Measurements from ENCODE around the gene PTPRC. TPM values are rescaled to one million over a fixed set of nuclear protein-coding genes. Genes with fewer than 3 reads are reported as not detected.

Gene PTPRC
- total RNA-seq, 1 experiment from 2014 or later = 0.11 TPM

- DNase-seq = no peak
- no peaks in the 10 kb centered on the region for H3F3A ChIP-seq (ENCODE audit: low read length, unreplicated experiment)
- H3K9ac ChIP-seq (ENCODE audit: low read length) = no peak overlapping the region
- H3K9me3 ChIP-seq (ENCODE audit: low read length) = no peaks in the 10 kb centered on the region
- no TSS peak for BruUV-seq (replicated peaks)
- no peak for ATAC-seq
- no peak overlapping the region for H3K4me2 ChIP-seq (ENCODE audit: low read length)
- no peak overlapping the region for H2AFZ ChIP-seq (ENCODE audit: low read length)
- H3K27ac ChIP-seq (ENCODE audit: low read length) = no peak overlapping the region
- no peaks in the 10 kb centered on the region for H3K79me2 ChIP-seq (ENCODE audit: low read length)
- no peaks in the 10 kb centered on the region for H3K36me3 ChIP-seq (ENCODE audit: low read depth, low read length)
- TF ChIP-seq EZH2phosphoT487 (IDR thresholded peaks at IDR 0.05; ENCODE audit: borderline replicate concordance, low read length) (no peak), EZH2 (IDR thresholded peaks at IDR 0.05; ENCODE audit: low read length, unreplicated experiment) (no peak), CTCF (conservative IDR thresholded peaks at IDR 0.05; ENCODE audit: low read depth, low read length) (no peak)
- no peak overlapping the region for H3K4me3 ChIP-seq (ENCODE audit: low read length)
- no peaks in the 10 kb centered on the region for H4K20me1 ChIP-seq (ENCODE audit: low read length)
- H3K27me3 ChIP-seq (ENCODE audit: low read length) = no peaks in the 10 kb centered on the region
- H3K4me1 ChIP-seq (ENCODE audit: insufficient read depth, low read length) = peaks cover 26% of the 10 kb centered on the region
- CTCF ChIA-PET = no interaction called here
- H3K9me2 ChIP-seq (replicated peaks; ENCODE audit: low read length) = no peaks in the 10 kb centered on the region
- intact Hi-C loops (cut with micrococcal nuclease) = no loop called here
- POLR2A ChIA-PET (ENCODE audit: unreplicated experiment) = no interaction called here
These were observed 70.1 kb downstream of the PTPRC start for GRCh38 chr1:198708761-198709525.

DNA sequence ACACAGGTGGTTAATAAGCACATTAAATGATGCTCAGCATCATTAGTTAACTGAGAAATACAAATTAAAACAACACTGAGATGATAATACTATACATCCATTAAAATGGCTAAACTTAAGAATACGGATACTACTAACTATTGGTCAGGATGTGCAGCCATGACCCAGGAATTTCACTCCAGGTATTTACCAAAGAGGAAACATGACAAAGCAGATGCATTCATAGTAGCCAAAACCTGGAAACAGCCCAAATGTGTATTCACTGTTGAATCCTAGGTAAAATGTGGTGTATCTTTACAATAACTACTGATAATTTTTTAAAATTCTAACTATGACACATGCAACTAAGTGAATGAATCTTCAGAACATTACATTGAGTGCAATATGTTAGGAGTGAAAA lies 73.0 kb downstream of the PTPRC start:
- ChIA-PET POLR2A (ENCODE audit: unreplicated experiment) (no interaction called here), CTCF (no interaction called here)
- DNase-seq (peak; percentile 71), ATAC-seq (peak; percentile 48; the same call in 1 of the 2 replicates)
- Histone ChIP-seq H3K9ac (ENCODE audit: low read length) (no peak overlapping the region), H3K36me3 (ENCODE audit: low read depth, low read length) (no peaks in the 10 kb centered on the region), H3K27ac (ENCODE audit: low read length) (no peak overlapping the region), H4K20me1 (ENCODE audit: low read length) (no peaks in the 10 kb centered on the region), H3K4me2 (ENCODE audit: low read length) (0 out of 2 replicates have a peak overlapping the region, but pooled peaks have one; percentile 7), H3K9me2 (replicated peaks; ENCODE audit: low read length) (no peaks in the 10 kb centered on the region), H3K27me3 (ENCODE audit: low read length) (no peaks in the 10 kb centered on the region), H2AFZ (ENCODE audit: low read length) (no peak overlapping the region), H3K4me1 (ENCODE audit: insufficient read depth, low read length) (peaks cover 26% of the 10 kb centered on the region), H3K9me3 (ENCODE audit: low read length) (no peaks in the 10 kb centered on the region), H3K4me3 (ENCODE audit: low read length) (no peak overlapping the region), H3F3A (ENCODE audit: low read length, unreplicated experiment) (no peaks in the 10 kb centered on the region), H3K79me2 (ENCODE audit: low read length) (no peaks in the 10 kb centered on the region)
- TF ChIP-seq EZH2phosphoT487 (IDR thresholded peaks at IDR 0.05; ENCODE audit: borderline replicate concordance, low read length) (no peak), CTCF (conservative IDR thresholded peaks at IDR 0.05; ENCODE audit: low read depth, low read length) (no peak), EZH2 (IDR thresholded peaks at IDR 0.05; ENCODE audit: low read length, unreplicated experiment) (no peak)
- intact Hi-C loops (cut with micrococcal nuclease) = no loop called here
- BruUV-seq (replicated peaks) = no TSS peak

GRCh38 chr1:198713081-198713480 lies 74.2 kb downstream of the PTPRC start:
- BruUV-seq (replicated peaks) = no TSS peak
- no peaks in the 10 kb centered on the region for H3K27me3 ChIP-seq (ENCODE audit: low read length)
- H2AFZ ChIP-seq (ENCODE audit: low read length) = no peak overlapping the region
- no peak overlapping the region for H3K4me3 ChIP-seq (ENCODE audit: low read length)
- H3K36me3 ChIP-seq (ENCODE audit: low read depth, low read length) = no peaks in the 10 kb centered on the region
- TF ChIP-seq EZH2phosphoT487 (IDR thresholded peaks at IDR 0.05; ENCODE audit: borderline replicate concordance, low read length) (no peak), EZH2 (IDR thresholded peaks at IDR 0.05; ENCODE audit: low read length, unreplicated experiment) (no peak), CTCF (conservative IDR thresholded peaks at IDR 0.05; ENCODE audit: low read depth, low read length) (no peak)
- ATAC-seq (peak; percentile 76), DNase-seq (peak; percentile 61)
- H3K4me2 ChIP-seq (ENCODE audit: low read length) = peak overlapping the region; percentile 31; the same call in 1 of the 2 replicates
- ChIA-PET POLR2A (ENCODE audit: unreplicated experiment) (interaction anchor here (0.7 kb wide), 1 partner anchor 61 kb away, joined by 19 read pairs; no protein-coding TSS in a partner anchor), CTCF (interaction anchor here (0.5 kb wide), 1 partner anchor 511 kb away, joined by 3 read pairs; no protein-coding TSS in a partner anchor)
- no peaks in the 10 kb centered on the region for H3K9me3 ChIP-seq (ENCODE audit: low read length)
- H3K9ac ChIP-seq (ENCODE audit: low read length) = no peak overlapping the region
- H3F3A ChIP-seq (ENCODE audit: low read length, unreplicated experiment) = no peaks in the 10 kb centered on the region
- intact Hi-C loops (cut with micrococcal nuclease) = no loop called here
- no peaks in the 10 kb centered on the region for H3K79me2 ChIP-seq (ENCODE audit: low read length)
- no peaks in the 10 kb centered on the region for H3K9me2 ChIP-seq (replicated peaks; ENCODE audit: low read length)
- no peaks in the 10 kb centered on the region for H4K20me1 ChIP-seq (ENCODE audit: low read length)
- peaks cover 26% of the 10 kb centered on the region for H3K4me1 ChIP-seq (ENCODE audit: insufficient read depth, low read length)
- peak overlapping the region; percentile 12; the same call in 1 of the 2 replicates for H3K27ac ChIP-seq (ENCODE audit: low read length)
